ENCODE results near the gene FJX1.

Gene FJX1

DNA sequence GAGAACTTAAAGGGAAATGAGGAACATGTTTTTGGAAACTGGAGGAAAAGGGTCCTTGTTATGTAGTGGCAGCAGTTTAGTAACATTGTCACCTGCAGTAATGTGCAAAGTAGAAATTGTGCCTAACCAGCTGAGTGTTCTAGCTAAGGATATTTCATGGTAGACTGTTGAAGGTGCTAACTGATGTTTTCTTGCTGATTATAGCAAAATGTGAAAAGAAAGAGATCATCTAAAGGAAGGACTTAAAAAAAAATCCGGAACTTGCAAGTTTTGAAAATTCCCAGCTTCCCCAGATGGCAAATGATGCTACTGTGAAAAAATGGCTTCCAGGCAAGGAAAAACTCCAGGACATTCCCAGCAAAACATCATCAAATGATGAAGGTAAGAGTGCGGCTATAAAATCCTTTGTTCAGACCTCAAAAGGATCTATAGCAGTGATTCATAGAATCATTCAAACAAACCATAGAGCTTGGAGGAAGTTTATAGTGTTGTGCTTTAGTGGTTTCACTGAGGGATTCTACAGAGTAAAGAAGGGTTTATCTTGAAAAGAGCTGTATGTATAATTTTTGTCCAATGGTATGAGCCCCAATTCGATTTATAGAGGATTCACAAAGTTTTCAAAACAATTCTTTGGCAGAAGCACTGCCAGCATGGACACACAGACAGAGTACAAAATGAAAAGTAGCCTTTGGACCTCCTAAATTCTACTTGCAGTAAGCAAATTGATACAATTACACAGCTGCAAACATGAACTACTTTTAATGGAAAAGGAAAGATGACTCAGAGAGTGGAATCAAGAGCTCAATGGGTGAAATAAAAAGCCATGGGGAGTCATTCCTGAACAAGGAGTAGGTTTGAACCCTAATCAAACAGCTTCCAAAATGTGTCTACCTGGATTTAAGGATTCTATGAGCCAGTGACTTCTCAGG lies 40.0 kb downstream of the FJX1 start:
- Histone ChIP-seq H3K27ac (ENCODE audit: low read depth, low read length) (no peak overlapping the region), H3K4me2 (ENCODE audit: low read length) (no peak overlapping the region), H3K18ac (ENCODE audit: low read length) (no peak overlapping the region), H3K56ac (ENCODE audit: low read length) (no peak overlapping the region), H3K79me1 (ENCODE audit: low read length) (peaks cover 1% of the 10 kb centered on the region), H4K5ac (ENCODE audit: low read length) (no peak overlapping the region), H2BK120ac (ENCODE audit: low read depth, low read length) (no peak overlapping the region), H4K8ac (ENCODE audit: low read depth, low read length) (no peak overlapping the region), H3K23ac (ENCODE audit: low read length) (no peak overlapping the region), H2BK15ac (replicated peaks; ENCODE audit: low read depth) (no peak overlapping the region), H3K9ac (ENCODE audit: low read length) (no peak overlapping the region), H3K4ac (ENCODE audit: low read depth, low read length) (no peak overlapping the region), H3K79me2 (ENCODE audit: control insufficient read depth, insufficient read depth, low read length) (peaks cover under 1% of the 10 kb centered on the region), H2BK5ac (ENCODE audit: low read length) (no peak overlapping the region), H2AK5ac (ENCODE audit: low read length) (no peak overlapping the region), H3K36me3 (ENCODE audit: control insufficient read depth, insufficient read depth, low read length) (no peaks in the 10 kb centered on the region), H3K4me3 (ENCODE audit: low read length) (no peak overlapping the region), H3K4me1 (ENCODE audit: control insufficient read depth, low read depth, low read length) (peaks cover 4% of the 10 kb centered on the region), H3K27me3 (ENCODE audit: insufficient read depth, low read length, poor library complexity) (no peaks in the 10 kb centered on the region)
- no CpG with 5 or more reads among the region's 3 CpGs for WGBS (ENCODE audit: extremely low coverage, insufficient coverage, low lambda C conversion rate)
- no peak for DNase-seq

DNA sequence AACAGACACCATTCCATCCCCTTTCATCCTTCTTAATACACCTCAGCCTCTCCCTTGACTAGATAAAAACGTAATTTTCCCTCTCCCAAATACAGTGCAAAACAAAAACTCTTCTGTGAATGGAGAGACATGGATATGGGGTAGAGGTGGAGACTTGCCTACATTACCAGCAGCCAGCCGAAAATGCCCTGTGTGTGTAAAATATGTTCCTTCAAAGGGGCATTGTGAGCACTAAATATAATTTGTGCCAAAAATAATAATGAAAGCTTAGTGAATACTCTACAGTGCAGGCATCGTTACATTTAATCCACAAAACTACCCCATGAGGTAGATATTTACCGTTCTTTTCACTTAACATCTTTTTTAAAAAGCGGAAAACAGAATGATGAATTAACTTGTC lies 43.3 kb downstream of the FJX1 start:
- Histone ChIP-seq H2BK120ac (ENCODE audit: low read depth, low read length) (no peak overlapping the region), H3K9ac (ENCODE audit: low read length) (no peak overlapping the region), H2AK5ac (ENCODE audit: low read length) (no peak overlapping the region), H3K79me1 (ENCODE audit: low read length) (peaks cover 9% of the 10 kb centered on the region), H3K36me3 (ENCODE audit: control insufficient read depth, insufficient read depth, low read length) (no peaks in the 10 kb centered on the region), H2BK5ac (ENCODE audit: low read length) (no peak overlapping the region), H4K8ac (ENCODE audit: low read depth, low read length) (no peak overlapping the region), H3K56ac (ENCODE audit: low read length) (no peak overlapping the region), H3K27me3 (ENCODE audit: insufficient read depth, low read length, poor library complexity) (no peaks in the 10 kb centered on the region), H3K4me2 (ENCODE audit: low read length) (no peak overlapping the region), H4K5ac (ENCODE audit: low read length) (no peak overlapping the region), H2BK15ac (replicated peaks; ENCODE audit: low read depth) (no peak overlapping the region), H3K4me3 (ENCODE audit: low read length) (no peak overlapping the region), H3K27ac (ENCODE audit: low read depth, low read length) (no peak overlapping the region), H3K4ac (ENCODE audit: low read depth, low read length) (no peak overlapping the region), H3K79me2 (ENCODE audit: control insufficient read depth, insufficient read depth, low read length) (peaks cover 7% of the 10 kb centered on the region), H3K23ac (ENCODE audit: low read length) (no peak overlapping the region), H3K4me1 (ENCODE audit: control insufficient read depth, low read depth, low read length) (peaks cover 7% of the 10 kb centered on the region), H3K18ac (ENCODE audit: low read length) (no peak overlapping the region)
- DNase-seq = no peak
- WGBS (ENCODE audit: extremely low coverage, insufficient coverage, low lambda C conversion rate) = no CpG with 5 or more reads among the region's 5 CpGs

DNA sequence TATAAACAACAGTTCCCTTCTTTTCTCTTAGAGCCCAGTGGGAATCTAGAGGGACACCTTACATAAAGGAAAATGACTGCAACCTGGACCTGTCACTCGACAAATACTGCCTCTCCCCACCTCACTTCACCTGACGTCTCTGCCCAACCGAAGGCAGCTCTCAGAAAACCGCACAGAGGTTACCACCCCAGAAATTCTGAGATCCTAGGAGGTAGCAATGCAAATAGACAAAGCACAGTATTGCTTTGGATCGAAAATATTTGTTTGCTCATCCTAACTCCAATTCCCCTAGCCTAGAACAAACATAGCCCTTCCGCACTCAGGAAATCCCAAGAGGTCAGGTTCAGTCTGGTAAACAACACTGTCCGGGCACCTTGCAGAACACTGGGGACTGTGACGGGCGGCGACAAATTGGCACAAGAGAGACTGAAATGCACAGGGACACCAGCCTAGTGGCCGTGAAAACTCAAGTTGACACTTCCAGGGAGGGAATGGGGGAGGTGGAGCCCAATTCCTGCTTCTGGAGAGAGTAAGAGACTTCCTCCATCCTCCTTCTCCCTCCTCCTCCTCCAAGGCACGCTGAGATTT lies 43.9 kb downstream of the FJX1 start:
- Histone ChIP-seq H3K56ac (ENCODE audit: low read length) (peak overlapping the region; percentile 88), H3K4me2 (ENCODE audit: low read length) (peak overlapping the region; percentile 65), H4K8ac (ENCODE audit: low read depth, low read length) (no peak overlapping the region), H3K23ac (ENCODE audit: low read length) (no peak overlapping the region), H3K27me3 (ENCODE audit: insufficient read depth, low read length, poor library complexity) (no peaks in the 10 kb centered on the region), H2BK120ac (ENCODE audit: low read depth, low read length) (no peak overlapping the region), H2AK5ac (ENCODE audit: low read length) (no peak overlapping the region), H3K4me3 (ENCODE audit: low read length) (peak overlapping the region; percentile 20), H2BK5ac (ENCODE audit: low read length) (no peak overlapping the region), H3K36me3 (ENCODE audit: control insufficient read depth, insufficient read depth, low read length) (no peaks in the 10 kb centered on the region), H3K79me2 (ENCODE audit: control insufficient read depth, insufficient read depth, low read length) (peaks cover 7% of the 10 kb centered on the region), H2BK15ac (replicated peaks; ENCODE audit: low read depth) (no peak overlapping the region), H3K4me1 (ENCODE audit: control insufficient read depth, low read depth, low read length) (peaks cover 7% of the 10 kb centered on the region), H3K9ac (ENCODE audit: low read length) (peak overlapping the region; percentile 78), H3K27ac (ENCODE audit: low read depth, low read length) (peak overlapping the region; percentile 58), H3K4ac (ENCODE audit: low read depth, low read length) (no peak overlapping the region), H4K5ac (ENCODE audit: low read length) (no peak overlapping the region), H3K79me1 (ENCODE audit: low read length) (peaks cover 9% of the 10 kb centered on the region), H3K18ac (ENCODE audit: low read length) (no peak overlapping the region)
- no CpG with 5 or more reads among the region's 12 CpGs for WGBS (ENCODE audit: extremely low coverage, insufficient coverage, low lambda C conversion rate)
- DNase-seq = no peak

DNA sequence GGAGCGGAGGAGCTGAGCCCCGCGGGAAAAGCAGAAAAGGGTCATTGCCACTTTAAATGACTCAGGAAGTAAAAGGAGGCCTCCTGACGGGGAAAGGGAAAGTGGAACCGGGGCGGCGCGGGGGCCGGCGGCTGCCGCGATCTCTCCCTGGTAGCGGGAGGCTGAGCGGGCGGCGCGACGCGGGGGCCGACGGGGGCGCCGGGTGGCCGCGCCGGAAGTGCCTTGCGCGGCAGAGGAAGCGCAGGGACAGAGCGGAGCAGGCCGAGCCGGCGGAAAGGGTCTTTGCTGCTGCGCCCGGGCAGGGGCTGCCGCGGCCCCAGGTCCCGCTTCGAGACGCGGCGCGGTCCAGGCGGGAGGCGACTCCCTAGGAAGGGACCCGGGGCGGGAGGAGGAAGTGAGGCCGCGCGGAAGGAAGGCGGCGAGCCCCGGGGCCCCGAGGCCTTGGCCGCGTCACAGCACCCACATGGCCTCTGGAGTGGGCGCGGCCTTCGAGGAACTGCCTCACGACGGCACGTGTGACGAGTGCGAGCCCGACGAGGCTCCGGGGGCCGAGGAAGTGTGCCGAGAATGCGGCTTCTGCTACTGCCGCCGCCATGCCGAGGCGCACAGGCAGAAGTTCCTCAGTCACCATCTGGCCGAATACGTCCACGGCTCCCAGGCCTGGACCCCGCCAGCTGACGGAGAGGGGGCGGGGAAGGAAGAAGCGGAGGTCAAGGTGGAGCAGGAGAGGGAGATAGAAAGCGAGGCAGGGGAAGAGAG lies 44.6 kb downstream of the FJX1 start, which contains the start of gene TRIM44:
Gene TRIM44 (plus strand): TSS at position 127 of the 759 bp plus-strand sequence. CDS start 337 bp downstream, at position 464.
- H2AK5ac ChIP-seq (ENCODE audit: low read length) = peak within 1 kb of the TSS; percentile 77
- H4K5ac ChIP-seq (ENCODE audit: low read length) = no peak within 1 kb of the TSS
- peak; percentile 92 for DNase-seq
- no peaks in the 10 kb centered on the region for H3K36me3 ChIP-seq (ENCODE audit: control insufficient read depth, insufficient read depth, low read length)
- no peak within 1 kb of the TSS for H2BK15ac ChIP-seq (replicated peaks; ENCODE audit: low read depth)
- H3K27me3 ChIP-seq (ENCODE audit: insufficient read depth, low read length, poor library complexity) = no peaks in the 10 kb centered on the region
- peak within 1 kb of the TSS; percentile 58 for H3K27ac ChIP-seq (ENCODE audit: low read depth, low read length)
- peaks cover 7% of the 10 kb centered on the region for H3K4me1 ChIP-seq (ENCODE audit: control insufficient read depth, low read depth, low read length)
- H3K9ac ChIP-seq (ENCODE audit: low read length) = peak within 1 kb of the TSS; percentile 78
- no peak within 1 kb of the TSS for H4K8ac ChIP-seq (ENCODE audit: low read depth, low read length)
- H3K18ac ChIP-seq (ENCODE audit: low read length) = peak within 1 kb of the TSS; percentile 42
- H3K4ac ChIP-seq (ENCODE audit: low read depth, low read length) = no peak within 1 kb of the TSS
- H3K79me2 ChIP-seq (ENCODE audit: control insufficient read depth, insufficient read depth, low read length) = peaks cover 7% of the 10 kb centered on the region
- H3K4me3 ChIP-seq (ENCODE audit: low read length) = peak within 1 kb of the TSS; percentile 20
- WGBS (ENCODE audit: extremely low coverage, insufficient coverage, low lambda C conversion rate) = no CpG with 5 or more reads among the region's 82 CpGs
- H2BK120ac ChIP-seq (ENCODE audit: low read depth, low read length) = no peak within 1 kb of the TSS
- H3K4me2 ChIP-seq (ENCODE audit: low read length) = peak within 1 kb of the TSS; percentile 68
- H3K56ac ChIP-seq (ENCODE audit: low read length) = peak within 1 kb of the TSS; percentile 88
- H3K79me1 ChIP-seq (ENCODE audit: low read length) = peaks cover 9% of the 10 kb centered on the region
- H3K23ac ChIP-seq (ENCODE audit: low read length) = no peak within 1 kb of the TSS
- H2BK5ac ChIP-seq (ENCODE audit: low read length) = no peak within 1 kb of the TSS

DNA sequence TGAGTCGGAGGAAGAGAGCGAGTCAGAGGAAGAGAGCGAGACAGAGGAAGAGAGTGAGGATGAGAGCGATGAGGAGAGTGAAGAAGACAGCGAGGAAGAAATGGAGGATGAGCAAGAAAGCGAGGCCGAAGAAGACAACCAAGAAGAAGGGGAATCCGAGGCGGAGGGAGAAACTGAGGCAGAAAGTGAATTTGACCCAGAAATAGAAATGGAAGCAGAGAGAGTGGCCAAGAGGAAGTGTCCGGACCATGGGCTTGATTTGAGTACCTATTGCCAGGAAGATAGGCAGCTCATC lies 45.1 kb downstream of the FJX1 start:
- no peaks in the 10 kb centered on the region for H3K36me3 ChIP-seq (ENCODE audit: control insufficient read depth, insufficient read depth, low read length)
- no peak overlapping the region for H2BK120ac ChIP-seq (ENCODE audit: low read depth, low read length)
- no peak overlapping the region for H3K18ac ChIP-seq (ENCODE audit: low read length)
- H3K4me2 ChIP-seq (ENCODE audit: low read length) = peak overlapping the region; percentile 68
- H3K23ac ChIP-seq (ENCODE audit: low read length) = no peak overlapping the region
- no CpG with 5 or more reads among the region's 10 CpGs for WGBS (ENCODE audit: extremely low coverage, insufficient coverage, low lambda C conversion rate)
- peak overlapping the region; percentile 78 for H3K9ac ChIP-seq (ENCODE audit: low read length)
- peaks cover 9% of the 10 kb centered on the region for H3K79me1 ChIP-seq (ENCODE audit: low read length)
- no peak overlapping the region for H3K4ac ChIP-seq (ENCODE audit: low read depth, low read length)
- no peak overlapping the region for H4K5ac ChIP-seq (ENCODE audit: low read length)
- no peaks in the 10 kb centered on the region for H3K27me3 ChIP-seq (ENCODE audit: insufficient read depth, low read length, poor library complexity)
- H2AK5ac ChIP-seq (ENCODE audit: low read length) = peak overlapping the region; percentile 77
- H2BK5ac ChIP-seq (ENCODE audit: low read length) = no peak overlapping the region
- H3K56ac ChIP-seq (ENCODE audit: low read length) = peak overlapping the region; percentile 88
- H3K27ac ChIP-seq (ENCODE audit: low read depth, low read length) = no peak overlapping the region
- H3K4me1 ChIP-seq (ENCODE audit: control insufficient read depth, low read depth, low read length) = peaks cover 7% of the 10 kb centered on the region
- H2BK15ac ChIP-seq (replicated peaks; ENCODE audit: low read depth) = no peak overlapping the region
- no peak overlapping the region for H4K8ac ChIP-seq (ENCODE audit: low read depth, low read length)
- H3K4me3 ChIP-seq (ENCODE audit: low read length) = peak overlapping the region; percentile 20
- peaks cover 9% of the 10 kb centered on the region for H3K79me2 ChIP-seq (ENCODE audit: control insufficient read depth, insufficient read depth, low read length)
- DNase-seq = no peak
